HCT116 (cell line): ENCODE measurements around the gene SYNE2. TPM values are rescaled to one million over a fixed set of nuclear protein-coding genes. Genes with fewer than 3 reads are reported as not detected.

Experiments used
- ATAC-seq: fragments of 200-7000 bp; cut with Tn5 transposase; 2 replicates; pipeline ENCODE4 v1.9.1; 2020; ENCODE audit warnings: mild to moderate bottlenecking, moderate library complexity
- BruUV-seq: library from RNA; stranded (reverse); fragments of 400-500 nt; replicated peaks from 2 replicates; lab custom pipeline; 2021; lab: Mats Ljungman, UMichigan
- CTCF ChIA-PET: fragments of 300-600 bp; sonication (Branson Sonifier 250); formaldehyde crosslinking; loops from one replicate; lab custom pipeline; 2021; ENCODE audit warnings: antibody characterized with exemption; lab: Charles Lee
- POLR2A ChIA-PET: fragments of 300-600, 350-600 bp; sonication (Branson Sonifier 250); formaldehyde crosslinking; loops from one replicate; lab custom pipeline; 2021; ENCODE audit warnings: antibody characterized with exemption; lab: Charles Lee
- RAD21 ChIA-PET, 2 experiments: fragments of 300-600 bp; sonication (Branson Sonifier 250); formaldehyde crosslinking; loops; one replicate each; lab custom pipeline; 2023; ENCODE audit warnings: low total read pairs in 2 of 2; ENCODE audit not compliant: uncharacterized antibody in 2 of 2, unreplicated experiment in 2 of 2, low non-redundant PET in 1 of 2; lab: Charles Lee
- DNase-seq: peaks from one replicate; pipeline ENCODE4 v3.0.0-alpha.2; 2010; ENCODE audit warnings: low read depth, low spot score
- H2AFZ ChIP-seq: fragments of 200-600 bp; shearing (Covaris generic), sonication (generic); 2 replicates; pipeline ENCODE4 v1.6.1; 2017; ENCODE audit warnings: low read depth, mixed run types, mixed read lengths, antibody characterized with exemption, low read length; ENCODE audit not compliant: poor library complexity, severe bottlenecking
- H3K27ac ChIP-seq: 2 replicates; pipeline ENCODE4 v1.5.1; 2012; ENCODE audit warnings: low read depth, low read length
- H3K27me3 ChIP-seq: fragments of 200-600 bp; sonication (generic); 2 replicates; pipeline ENCODE4 v1.6.1; 2016; ENCODE audit warnings: mixed run types, low read length, mixed read lengths; ENCODE audit not compliant: insufficient read depth
- H3K36me3 ChIP-seq, 2 experiments: fragments of 200-500 bp in 1 of 2; fragments of 200-600 bp in 1 of 2; sonication (Bioruptor generic) in 1 of 2; sonication (generic) in 1 of 2; 2 replicates each; pipeline versions ENCODE4 v1.5.1 to v1.6.1; 2014 to 2016; ENCODE audit warnings: low read length in 2 of 2, inconsistent platforms in 1 of 2, mixed read lengths in 1 of 2, mixed run types in 1 of 2; ENCODE audit not compliant: insufficient read depth in 2 of 2, control insufficient read depth in 1 of 2
- H3K4me1 ChIP-seq, 2 experiments: fragments of 200-600 bp in 1 of 2; sonication (generic) in 1 of 2; 2 replicates each; pipeline versions ENCODE4 v1.5.1 to v1.6.1; 2012 to 2017; ENCODE audit warnings: low read length in 2 of 2, inconsistent platforms in 1 of 2, mild to moderate bottlenecking in 1 of 2, mixed read lengths in 1 of 2, mixed run types in 1 of 2, moderate library complexity in 1 of 2; ENCODE audit not compliant: insufficient read depth in 2 of 2, control insufficient read depth in 1 of 2
- H3K4me2 ChIP-seq: fragments of 200-600 bp; sonication (generic); 2 replicates; pipeline ENCODE4 v1.6.1; 2017; ENCODE audit warnings: mixed run types, low read length, mixed read lengths
- H3K4me3 ChIP-seq, 2 experiments: fragments of 200-600 bp in 1 of 2; sonication (generic) in 1 of 2; replicated peaks in 1 of 2; 2 replicates each; pipeline ENCODE4 v1.5.1; 2011 to 2016; ENCODE audit warnings: low read length in 2 of 2, control low read depth in 1 of 2, low read depth in 1 of 2, mild to moderate bottlenecking in 1 of 2, mixed read lengths in 1 of 2, mixed run types in 1 of 2
- H3K79me2 ChIP-seq: fragments of 200-600 bp; sonication (generic); 2 replicates; pipeline ENCODE4 v1.6.1; 2017; ENCODE audit warnings: mild to moderate bottlenecking, mixed run types, low read length, moderate library complexity, mixed read lengths; ENCODE audit not compliant: insufficient read depth
- H3K9ac ChIP-seq: fragments of 200-600 bp; sonication (generic); 2 replicates; pipeline ENCODE4 v1.6.1; 2016; ENCODE audit warnings: low read length, mixed read lengths
- H3K9me2 ChIP-seq: fragments of 200-600 bp; sonication (generic), shearing (Covaris generic); 2 replicates; pipeline ENCODE4 v1.6.1; 2017; ENCODE audit warnings: mixed run types, mild to moderate bottlenecking, moderate library complexity; ENCODE audit not compliant: insufficient read depth
- H3K9me3 ChIP-seq, 2 experiments: fragments of 200-500 bp in 1 of 2; fragments of 200-600 bp in 1 of 2; sonication (Bioruptor generic) in 1 of 2; sonication (generic) in 1 of 2; 2 replicates each; pipeline ENCODE4 v1.6.1; 2014 to 2017; ENCODE audit warnings: low read length in 2 of 2, mixed read lengths in 2 of 2, inconsistent platforms in 1 of 2, low read depth in 1 of 2, mild to moderate bottlenecking in 1 of 2, mixed run types in 1 of 2, moderate library complexity in 1 of 2; ENCODE audit not compliant: control insufficient read depth in 1 of 2, insufficient read depth in 1 of 2
- H4K20me1 ChIP-seq: fragments of 200-600 bp; sonication (generic), shearing (Covaris generic); 2 replicates; pipeline ENCODE4 v1.6.1; 2017; ENCODE audit warnings: mixed run types, mild to moderate bottlenecking, moderate library complexity; ENCODE audit not compliant: insufficient read depth
- CEBPB ChIP-seq: IDR thresholded peaks from 2 replicates; pipeline ENCODE4 v1.6.1; 2012; ENCODE audit warnings: low read depth
- EGR1 ChIP-seq: IDR thresholded peaks from 2 replicates; pipeline ENCODE4 v1.6.1; 2012; ENCODE audit warnings: low read depth
- ELF1 ChIP-seq: IDR thresholded peaks from 2 replicates; pipeline ENCODE4 v1.6.1; 2012; ENCODE audit warnings: low read depth, borderline replicate concordance
- EZH2phosphoT487 ChIP-seq: fragments of 200-600 bp; IDR thresholded peaks from 2 replicates; pipeline ENCODE4 v1.6.1; 2018; ENCODE audit warnings: antibody characterized with exemption, borderline replicate concordance
- FOSL1 ChIP-seq: IDR thresholded peaks from 2 replicates; pipeline ENCODE4 v1.6.1; 2012; ENCODE audit warnings: low read depth
- JUND ChIP-seq: IDR thresholded peaks from 2 replicates; pipeline ENCODE4 v1.6.1; 2012
- POLR2A ChIP-seq: IDR thresholded peaks from 2 replicates; pipeline ENCODE4 v1.7.0; 2011; ENCODE audit warnings: borderline replicate concordance; ENCODE audit not compliant: insufficient read depth, insufficient read length; ENCODE audit errors: extremely low read depth
- POLR2AphosphoS5 ChIP-seq: IDR thresholded peaks from 2 replicates; pipeline ENCODE4 v1.6.1; 2011; ENCODE audit warnings: mild to moderate bottlenecking, low read depth, low read length, moderate library complexity
- RAD21 ChIP-seq: IDR thresholded peaks from 2 replicates; pipeline ENCODE4 v1.6.1; 2012; ENCODE audit warnings: low read depth, mild to moderate bottlenecking
- SP1 ChIP-seq: IDR thresholded peaks from 2 replicates; pipeline ENCODE4 v1.6.1; 2012; ENCODE audit warnings: low read depth
- YY1 ChIP-seq: IDR thresholded peaks from 2 replicates; pipeline ENCODE4 v1.6.1; 2011; ENCODE audit warnings: low read length, low read depth, moderate library complexity, mild to moderate bottlenecking; ENCODE audit not compliant: insufficient replicate concordance; ENCODE audit errors: extremely low read depth
- ZFX ChIP-seq: fragments of 450-650 bp; IDR thresholded peaks from 2 replicates; pipeline ENCODE4 v1.6.1; 2017
- ZNF274 ChIP-seq: fragments of 200-500 bp; sonication (Bioruptor generic); IDR thresholded peaks from 2 replicates; pipeline ENCODE4 v1.6.1; 2014; ENCODE audit warnings: mild to moderate bottlenecking, low read depth, low read length, inconsistent platforms
- intact Hi-C: fragments of 100-400 bp; cut with micrococcal nuclease; formaldehyde crosslinking; loops from 2 replicates; pipeline ENCODE4 v1.10.0; 2022
- total RNA-seq: library from RNA; stranded (reverse); gene quantifications from one replicate; pipeline ENCODE4 v1.2.1, GENCODE V29; 2021; ENCODE audit not compliant: unreplicated experiment
- TF ChIP-seq, protein P1 (sequence below): IDR thresholded peaks from 2 replicates; pipeline ENCODE4 v1.6.1; 2012; ENCODE audit warnings: low read depth
- TF ChIP-seq, protein P2 (sequence below): IDR thresholded peaks from 2 replicates; pipeline ENCODE4 v1.6.1; 2012
- TF ChIP-seq, protein P3 (sequence below), 3 experiments: fragments of 200-600 bp in 1 of 3; sonication (generic) in 1 of 3; IDR thresholded peaks in 2 of 3; conservative IDR thresholded peaks in 1 of 3; 2 replicates each; pipeline ENCODE4 v1.5.1; 2012 to 2017; ENCODE audit warnings: low read depth in 2 of 3, low read length in 2 of 3, antibody characterized with exemption in 1 of 3, borderline replicate concordance in 1 of 3, control low read depth in 1 of 3, mild to moderate bottlenecking in 1 of 3, mixed read lengths in 1 of 3, mixed run types in 1 of 3, moderate library complexity in 1 of 3; ENCODE audit not compliant: insufficient read depth in 1 of 3
- TF ChIP-seq, protein P4 (sequence below): IDR thresholded peaks from 2 replicates; pipeline ENCODE4 v1.6.1; 2012

Gene SYNE2
- total RNA-seq, 1 experiment from 2014 or later: 28.8 TPM

DNA sequence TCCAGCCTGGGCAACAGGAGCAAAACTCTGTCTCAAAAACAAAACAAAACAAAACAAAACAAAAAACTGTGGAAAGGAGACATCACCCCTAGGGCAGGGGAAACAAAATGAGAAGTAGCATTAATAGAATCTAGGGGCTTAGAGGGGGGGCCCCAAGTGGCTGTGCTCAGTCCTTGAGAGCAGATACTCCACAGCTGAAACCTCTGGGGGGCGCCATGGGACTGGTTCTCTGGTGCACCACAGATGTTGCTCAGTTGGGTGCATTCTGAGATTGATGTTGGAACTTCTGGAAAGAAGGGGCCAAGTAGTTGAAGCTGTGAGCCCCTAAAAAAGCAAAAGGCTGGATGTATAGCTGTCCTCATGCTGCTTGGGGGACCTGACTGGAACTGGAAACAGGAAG, 11.8 kb upstream of the SYNE2 start:
- Histone ChIP-seq H3K9ac (no peak overlapping the region), H4K20me1 (no peaks in the 10 kb centered on the region), H3K4me3 (no peak overlapping the region), H2AFZ (no peak overlapping the region), H3K27me3 (no peaks in the 10 kb centered on the region), H3K36me3 (no peaks in the 10 kb centered on the region), H3K4me2 (no peak overlapping the region), H3K79me2 (no peaks in the 10 kb centered on the region), H3K9me2 (no peaks in the 10 kb centered on the region), H3K9me3 (no peaks in the 10 kb centered on the region), H3K4me1 (no peaks in the 10 kb centered on the region), H3K27ac (no peak overlapping the region)
- no peak for DNase-seq
- ChIA-PET CTCF (interaction anchor here (1.0 to 1.1 kb wide), 2 partner anchors 456 to 462 kb away, joined by 3 to 8 read pairs; no protein-coding TSS in a partner anchor), POLR2A (no interaction called here), RAD21 (no interaction called here)
- ATAC-seq: peak; percentile 70
- intact Hi-C loops: loop anchor here (2.0 kb wide), 1 partner anchor 454 kb away; the partner anchor contains the start of gene ESR2
- no TSS peak for BruUV-seq
- TF ChIP-seq SP1 (no peak), ZFX (no peak), FOSL1 (no peak), EGR1 (no peak), JUND (no peak), CEBPB (no peak), YY1 (no peak), RAD21 (peak; percentile 57), POLR2AphosphoS5 (no peak), ZNF274 (no peak), ELF1 (no peak), EZH2phosphoT487 (no peak), POLR2A (no peak)
- TF ChIP-seq, protein P1, sequence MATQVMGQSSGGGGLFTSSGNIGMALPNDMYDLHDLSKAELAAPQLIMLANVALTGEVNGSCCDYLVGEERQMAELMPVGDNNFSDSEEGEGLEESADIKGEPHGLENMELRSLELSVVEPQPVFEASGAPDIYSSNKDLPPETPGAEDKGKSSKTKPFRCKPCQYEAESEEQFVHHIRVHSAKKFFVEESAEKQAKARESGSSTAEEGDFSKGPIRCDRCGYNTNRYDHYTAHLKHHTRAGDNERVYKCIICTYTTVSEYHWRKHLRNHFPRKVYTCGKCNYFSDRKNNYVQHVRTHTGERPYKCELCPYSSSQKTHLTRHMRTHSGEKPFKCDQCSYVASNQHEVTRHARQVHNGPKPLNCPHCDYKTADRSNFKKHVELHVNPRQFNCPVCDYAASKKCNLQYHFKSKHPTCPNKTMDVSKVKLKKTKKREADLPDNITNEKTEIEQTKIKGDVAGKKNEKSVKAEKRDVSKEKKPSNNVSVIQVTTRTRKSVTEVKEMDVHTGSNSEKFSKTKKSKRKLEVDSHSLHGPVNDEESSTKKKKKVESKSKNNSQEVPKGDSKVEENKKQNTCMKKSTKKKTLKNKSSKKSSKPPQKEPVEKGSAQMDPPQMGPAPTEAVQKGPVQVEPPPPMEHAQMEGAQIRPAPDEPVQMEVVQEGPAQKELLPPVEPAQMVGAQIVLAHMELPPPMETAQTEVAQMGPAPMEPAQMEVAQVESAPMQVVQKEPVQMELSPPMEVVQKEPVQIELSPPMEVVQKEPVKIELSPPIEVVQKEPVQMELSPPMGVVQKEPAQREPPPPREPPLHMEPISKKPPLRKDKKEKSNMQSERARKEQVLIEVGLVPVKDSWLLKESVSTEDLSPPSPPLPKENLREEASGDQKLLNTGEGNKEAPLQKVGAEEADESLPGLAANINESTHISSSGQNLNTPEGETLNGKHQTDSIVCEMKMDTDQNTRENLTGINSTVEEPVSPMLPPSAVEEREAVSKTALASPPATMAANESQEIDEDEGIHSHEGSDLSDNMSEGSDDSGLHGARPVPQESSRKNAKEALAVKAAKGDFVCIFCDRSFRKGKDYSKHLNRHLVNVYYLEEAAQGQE: no peak
- TF ChIP-seq, protein P2, sequence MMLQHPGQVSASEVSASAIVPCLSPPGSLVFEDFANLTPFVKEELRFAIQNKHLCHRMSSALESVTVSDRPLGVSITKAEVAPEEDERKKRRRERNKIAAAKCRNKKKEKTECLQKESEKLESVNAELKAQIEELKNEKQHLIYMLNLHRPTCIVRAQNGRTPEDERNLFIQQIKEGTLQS: no peak
- TF ChIP-seq, protein P3, sequence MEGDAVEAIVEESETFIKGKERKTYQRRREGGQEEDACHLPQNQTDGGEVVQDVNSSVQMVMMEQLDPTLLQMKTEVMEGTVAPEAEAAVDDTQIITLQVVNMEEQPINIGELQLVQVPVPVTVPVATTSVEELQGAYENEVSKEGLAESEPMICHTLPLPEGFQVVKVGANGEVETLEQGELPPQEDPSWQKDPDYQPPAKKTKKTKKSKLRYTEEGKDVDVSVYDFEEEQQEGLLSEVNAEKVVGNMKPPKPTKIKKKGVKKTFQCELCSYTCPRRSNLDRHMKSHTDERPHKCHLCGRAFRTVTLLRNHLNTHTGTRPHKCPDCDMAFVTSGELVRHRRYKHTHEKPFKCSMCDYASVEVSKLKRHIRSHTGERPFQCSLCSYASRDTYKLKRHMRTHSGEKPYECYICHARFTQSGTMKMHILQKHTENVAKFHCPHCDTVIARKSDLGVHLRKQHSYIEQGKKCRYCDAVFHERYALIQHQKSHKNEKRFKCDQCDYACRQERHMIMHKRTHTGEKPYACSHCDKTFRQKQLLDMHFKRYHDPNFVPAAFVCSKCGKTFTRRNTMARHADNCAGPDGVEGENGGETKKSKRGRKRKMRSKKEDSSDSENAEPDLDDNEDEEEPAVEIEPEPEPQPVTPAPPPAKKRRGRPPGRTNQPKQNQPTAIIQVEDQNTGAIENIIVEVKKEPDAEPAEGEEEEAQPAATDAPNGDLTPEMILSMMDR (IDR thresholded peaks at IDR 0.05 in 2 of 3, conservative IDR thresholded peaks at IDR 0.05 in 1 of 3; ENCODE audit: borderline replicate concordance in 1 of 3, insufficient read depth in 1 of 3, low read depth in 2 of 3, low read length in 2 of 3): peak; percentile 38 to 58 (median 51); a peak in 5 of 6 replicates
- TF ChIP-seq, protein P4, sequence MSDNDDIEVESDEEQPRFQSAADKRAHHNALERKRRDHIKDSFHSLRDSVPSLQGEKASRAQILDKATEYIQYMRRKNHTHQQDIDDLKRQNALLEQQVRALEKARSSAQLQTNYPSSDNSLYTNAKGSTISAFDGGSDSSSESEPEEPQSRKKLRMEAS: no peak
